Measurements from ENCODE around the gene C14orf119.
A peak's percentile ranks its signal among the peaks of the same experiment; 100 is the strongest.

Gene C14orf119

GRCh38 chr14:23112359-23113178 is 17.3 kb downstream of the C14orf119 start:
- DNase-seq = no peak

GRCh38 chr14:23113431-23114119 is 18.3 kb downstream of the C14orf119 start:
- no peak for DNase-seq

- no peak for DNase-seq
Observed at GRCh38 chr14:23114120-23114458, 18.8 kb downstream of the C14orf119 start.

GRCh38 chr14:23114669-23115038 is 19.3 kb downstream of the C14orf119 start:
- DNase-seq = no peak

- DNase-seq = no peak
Observed at GRCh38 chr14:23115039-23115731, 19.9 kb downstream of the C14orf119 start.

GRCh38 chr14:23115918-23116317 is 20.6 kb downstream of the C14orf119 start:
- no peak for DNase-seq

GRCh38 chr14:23117371-23118020 is 22.2 kb downstream of the C14orf119 start:
- DNase-seq = no peak

- no peak for DNase-seq
Observed at GRCh38 chr14:23118506-23119362, 23.4 kb downstream of the C14orf119 start, which contains the start of gene CEBPE. Gene CEBPE (minus strand): TSS chr14:23119255. CDS start chr14:23119091, 164 bp downstream.

GRCh38 chr14:23119363-23120327 is 24.3 kb downstream of the C14orf119 start:
- DNase-seq = no peak

GRCh38 chr14:23120541-23121251 is 25.4 kb downstream of the C14orf119 start:
- peak; percentile 87 for DNase-seq

GRCh38 chr14:23121361-23121771 is 26.1 kb downstream of the C14orf119 start:
- DNase-seq = peak; percentile 36

GRCh38 chr14:23122086-23122485 is 26.8 kb downstream of the C14orf119 start:
- no peak for DNase-seq

- DNase-seq = no peak
Observed at GRCh38 chr14:23123419-23123818, 28.1 kb downstream of the C14orf119 start.

GRCh38 chr14:23124337-23124954 is 29.1 kb downstream of the C14orf119 start:
- DNase-seq = no peak

- no peak for DNase-seq
Observed at GRCh38 chr14:23125011-23125410, 29.7 kb downstream of the C14orf119 start.

GRCh38 chr14:23125933-23126524 is 30.7 kb downstream of the C14orf119 start:
- no peak for DNase-seq

- no peak for DNase-seq
Observed at GRCh38 chr14:23126548-23127278, 31.4 kb downstream of the C14orf119 start.

- no peak for DNase-seq
Observed at GRCh38 chr14:23127861-23128260, 32.6 kb downstream of the C14orf119 start.

Measured in stimulated activated CD8-positive, alpha-beta memory T cell treated with anti-CD3 and anti-CD28 coated beads, Interleukin-4, amount 100 ng/mL, for 48 hours (primary cell).